A549 (cell line): ENCODE results near the gene DEF6.
"Not testable (repeated sequence)": the region's sequence is repeated elsewhere in the genome, so short reads cannot be mapped to it uniquely, and the experiment has no call there.

ENCODE experiments used
- CHD2 ChIP-seq: fragments of 150-350 bp; IDR thresholded peaks from 2 replicates; pipeline ENCODE4 v1.6.1; 2014; ENCODE audit warnings: low read length; ENCODE audit not compliant: partially characterized antibody
- CTCF ChIP-seq: fragments of >200 bp; sonication (Bioruptor Twin); formaldehyde crosslinking; IDR thresholded peaks from 3 replicates; pipeline ENCODE4 v1.5.1; 2016
- HDAC2 ChIP-seq: fragments of 200-600 bp; sonication (generic); IDR thresholded peaks from 2 replicates; pipeline ENCODE4 v1.6.1; 2016
- REST ChIP-seq: fragments of 200-600 bp; sonication (generic); IDR thresholded peaks from 2 replicates; pipeline ENCODE4 v1.6.1; 2016; ENCODE audit warnings: antibody characterized with exemption, mild to moderate bottlenecking, moderate library complexity

DNA sequence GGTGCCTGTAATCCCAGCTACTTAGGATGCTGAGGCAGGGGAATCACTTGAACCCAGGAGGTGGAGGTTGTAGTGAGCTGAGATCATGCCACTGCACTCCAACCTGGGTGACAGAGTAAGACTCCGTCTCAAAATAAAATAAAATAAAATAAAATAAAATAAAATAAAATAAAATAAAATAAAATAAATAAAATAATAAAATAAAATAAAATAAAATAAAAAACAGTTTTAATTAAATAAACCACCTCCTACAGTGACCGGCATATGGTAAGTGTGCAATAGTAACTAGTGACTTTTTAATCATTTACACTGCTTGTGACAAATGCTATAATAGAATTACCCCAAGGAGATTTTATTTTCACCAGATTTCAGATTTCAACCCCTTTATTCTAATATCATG, 10.9 kb downstream of the DEF6 start:
- TF ChIP-seq CTCF, CHD2, REST, HDAC2: not testable (repeated sequence)
